Left lung (tissue), 10 donors: ENCODE data around the gene BANP. TPM values are rescaled to one million over a fixed set of nuclear protein-coding genes. Genes with fewer than 3 reads are reported as not detected.

Source experiments
- ATAC-seq: fragments of 200-7000 bp; cut with Tn5 transposase; one replicate; pipeline ENCODE4 v1.9.1; 2020; ENCODE audit warnings: moderate library complexity
- DNase-seq, 4 donors: peaks; one replicate each; pipeline ENCODE4 v3.0.0-alpha.2; 2013 to 2020
- H3K27ac ChIP-seq, 2 donors: fragments of 200-600 bp; sonication (generic) in 1 of 2; one replicate each; pipeline versions ENCODE4 v1.5.0 to v1.8.0; 2020 to 2021
- H3K27me3 ChIP-seq, 2 donors: fragments of 200-600 bp; sonication (generic) in 1 of 2; one replicate each; pipeline versions ENCODE4 v1.5.0 to v1.8.0; 2020 to 2021
- H3K36me3 ChIP-seq, 2 donors: fragments of 200-600 bp; sonication (generic) in 1 of 2; one replicate each; pipeline versions ENCODE4 v1.5.0 to v1.8.0; 2020 to 2021
- H3K4me1 ChIP-seq, 2 donors: fragments of 200-600 bp; one replicate each; pipeline ENCODE4 v1.8.0; 2021
- H3K4me3 ChIP-seq, 2 donors: fragments of 200-600 bp; sonication (generic) in 1 of 2; one replicate each; pipeline versions ENCODE4 v1.5.0 to v1.8.0; 2020 to 2021; ENCODE audit warnings: mild to moderate bottlenecking in 1 of 2
- H3K9me3 ChIP-seq, 2 donors: fragments of 200-600 bp; sonication (generic) in 1 of 2; one replicate each; pipeline versions ENCODE4 v1.5.0 to v1.8.0; 2020 to 2021
- intact Hi-C, 2 donors: fragments of 100-400 bp; cut with DNase I; formaldehyde crosslinking; loops; one replicate each; pipeline versions ENCODE4 v1.11.2 to v1.14.2; 2022
- polyA plus RNA-seq, 6 donors: library from polyadenylated mRNA; unstranded; fragments of 120-200 nt; gene quantifications; one replicate each; pipeline ENCODE4 v1.2.1, GENCODE V29; 2013; ENCODE audit not compliant: insufficient read length in 6 of 6
- total RNA-seq, 2 donors: library from RNA; stranded (reverse); fragmentation: NEBNext Ultra II Directional; extraction: Animal tissue kit (Norgen Biotek cat#: 25700); gene quantifications; one replicate each; pipeline ENCODE4 v1.2.1, GENCODE V29; 2021
- TF ChIP-seq, protein P1 (sequence below), 2 donors: fragments of 200-600 bp; sonication (generic) in 1 of 2; IDR thresholded peaks; one replicate each; pipeline versions ENCODE4 v1.5.0 to v1.8.0; 2021; ENCODE audit warnings: antibody characterized with exemption in 2 of 2
- donor health status: DM: no; HTN: yes; CAD: no.
- donor health status: DM: no; HTN: no; CAD: no.

Gene BANP
- total and polyA plus RNA-seq, 8 donors = 19.3 to 35.9 (median 23.8) TPM

DNA sequence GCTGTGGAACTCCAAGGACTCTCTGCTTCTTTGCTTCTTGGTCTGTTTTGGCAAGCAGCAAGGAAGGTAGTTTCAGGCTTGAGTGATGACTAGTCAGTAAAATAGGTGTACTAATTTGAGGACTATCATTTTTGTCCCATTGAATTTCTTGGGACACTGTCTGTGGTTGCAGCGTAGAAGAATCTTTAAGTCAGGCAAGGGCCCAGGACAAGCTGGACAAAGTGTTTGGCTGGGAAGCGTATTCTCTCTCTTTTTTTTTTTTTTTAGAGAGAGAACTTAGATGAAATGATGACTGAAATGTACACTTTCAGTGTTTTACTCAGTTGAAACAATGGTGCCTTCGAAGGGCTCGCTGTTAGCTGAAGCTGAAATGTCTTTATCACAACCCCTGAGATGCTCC is 105.0 kb downstream of the BANP start:
- Histone ChIP-seq H3K4me3 (no peak overlapping the region), H3K4me1 (no peaks in the 10 kb centered on the region), H3K36me3 (peaks cover 0 to 64% of the 10 kb centered on the region in 2 donors), H3K9me3 (no peaks in the 10 kb centered on the region), H3K27me3 (no peaks in the 10 kb centered on the region), H3K27ac (no peak overlapping the region)
- intact Hi-C loops = no loop called here
- DNase-seq = no peak
- TF ChIP-seq, protein P1, sequence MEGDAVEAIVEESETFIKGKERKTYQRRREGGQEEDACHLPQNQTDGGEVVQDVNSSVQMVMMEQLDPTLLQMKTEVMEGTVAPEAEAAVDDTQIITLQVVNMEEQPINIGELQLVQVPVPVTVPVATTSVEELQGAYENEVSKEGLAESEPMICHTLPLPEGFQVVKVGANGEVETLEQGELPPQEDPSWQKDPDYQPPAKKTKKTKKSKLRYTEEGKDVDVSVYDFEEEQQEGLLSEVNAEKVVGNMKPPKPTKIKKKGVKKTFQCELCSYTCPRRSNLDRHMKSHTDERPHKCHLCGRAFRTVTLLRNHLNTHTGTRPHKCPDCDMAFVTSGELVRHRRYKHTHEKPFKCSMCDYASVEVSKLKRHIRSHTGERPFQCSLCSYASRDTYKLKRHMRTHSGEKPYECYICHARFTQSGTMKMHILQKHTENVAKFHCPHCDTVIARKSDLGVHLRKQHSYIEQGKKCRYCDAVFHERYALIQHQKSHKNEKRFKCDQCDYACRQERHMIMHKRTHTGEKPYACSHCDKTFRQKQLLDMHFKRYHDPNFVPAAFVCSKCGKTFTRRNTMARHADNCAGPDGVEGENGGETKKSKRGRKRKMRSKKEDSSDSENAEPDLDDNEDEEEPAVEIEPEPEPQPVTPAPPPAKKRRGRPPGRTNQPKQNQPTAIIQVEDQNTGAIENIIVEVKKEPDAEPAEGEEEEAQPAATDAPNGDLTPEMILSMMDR (IDR thresholded peaks at IDR 0.05) = no peak
- ATAC-seq = no peak

DNA sequence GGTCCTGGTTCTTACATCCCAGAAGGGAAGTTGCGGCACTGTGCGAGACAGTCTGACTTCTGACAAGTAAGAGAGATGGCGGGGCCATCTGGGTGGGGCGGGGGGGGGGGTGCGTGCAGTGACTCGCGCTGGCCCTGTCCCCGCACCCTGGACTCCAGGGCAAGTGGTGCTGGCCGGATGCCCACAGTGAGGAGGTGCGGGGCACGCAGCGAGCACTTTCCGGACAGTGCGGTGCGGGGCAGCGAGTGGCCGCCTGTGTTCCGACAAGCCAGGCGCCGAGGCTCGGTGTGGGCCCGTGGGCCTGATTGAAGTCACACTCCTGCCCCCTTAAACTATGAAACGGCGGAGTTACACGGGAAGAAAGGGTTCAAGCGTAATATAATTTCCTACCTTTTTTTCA is 106.4 kb downstream of the BANP start:
- Histone ChIP-seq H3K27me3 (no peaks in the 10 kb centered on the region), H3K4me3 (no peak overlapping the region), H3K4me1 (no peaks in the 10 kb centered on the region), H3K36me3 (peaks cover 0 to 59% of the 10 kb centered on the region in 2 donors), H3K9me3 (no peaks in the 10 kb centered on the region), H3K27ac (no peak overlapping the region)
- DNase-seq (peak in 1 of 4 donors; percentile 63), ATAC-seq (no peak)
- intact Hi-C loops = no loop called here
- TF ChIP-seq, protein P1 (IDR thresholded peaks at IDR 0.05) = no peak

DNA sequence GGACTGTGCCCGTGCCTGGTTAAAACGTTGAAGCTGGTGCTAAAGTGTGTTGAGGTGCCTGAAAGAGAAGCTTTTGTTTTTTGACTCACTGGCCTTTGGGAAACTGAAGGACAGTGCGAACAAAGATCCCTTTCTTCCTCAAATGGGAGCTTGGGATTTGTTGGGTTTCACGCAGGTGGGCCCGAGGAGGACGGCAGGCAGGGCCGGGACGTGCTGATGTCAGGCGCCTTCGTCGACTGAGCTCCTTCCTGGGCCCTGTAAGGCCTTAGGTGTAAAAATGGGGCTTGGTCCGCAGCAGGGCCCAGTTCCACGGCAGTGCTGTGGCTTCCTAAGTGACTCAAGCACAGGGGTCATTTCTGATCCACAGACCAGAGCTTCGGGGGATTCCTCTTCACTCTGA is 106.9 kb downstream of the BANP start:
- H3K9me3 ChIP-seq = no peaks in the 10 kb centered on the region
- intact Hi-C loops = no loop called here
- ATAC-seq = no peak
- H3K36me3 ChIP-seq = peaks cover 0 to 61% of the 10 kb centered on the region in 2 donors
- no peaks in the 10 kb centered on the region for H3K4me1 ChIP-seq
- DNase-seq = peak in 1 of 4 donors; percentile 57
- H3K27me3 ChIP-seq = no peaks in the 10 kb centered on the region
- H3K4me3 ChIP-seq = no peak overlapping the region
- TF ChIP-seq, protein P1 (IDR thresholded peaks at IDR 0.05) = no peak
- no peak overlapping the region for H3K27ac ChIP-seq

DNA sequence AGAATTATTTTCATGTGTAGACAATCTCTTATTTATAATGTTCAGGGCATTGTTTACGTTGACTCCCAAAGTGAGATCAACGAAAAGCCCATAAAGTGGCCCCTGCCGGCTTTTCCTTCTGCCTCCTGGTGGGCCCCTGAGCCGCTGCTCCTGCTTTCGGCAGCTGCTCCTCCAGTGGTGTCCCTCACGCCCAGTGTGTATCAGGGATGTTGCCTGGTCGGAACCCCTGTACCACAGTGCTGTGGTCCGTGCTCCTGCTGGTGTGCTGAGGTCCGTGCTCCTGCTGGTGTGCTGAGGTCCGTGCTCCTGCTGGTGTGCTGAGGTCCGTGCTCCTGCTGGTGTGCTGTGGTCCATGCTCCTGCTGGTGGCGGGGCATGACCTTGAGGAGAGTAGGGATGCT is 107.6 kb downstream of the BANP start:
- Histone ChIP-seq H3K4me3 (no peak overlapping the region), H3K27me3 (no peaks in the 10 kb centered on the region)
- no peak for ATAC-seq

DNA sequence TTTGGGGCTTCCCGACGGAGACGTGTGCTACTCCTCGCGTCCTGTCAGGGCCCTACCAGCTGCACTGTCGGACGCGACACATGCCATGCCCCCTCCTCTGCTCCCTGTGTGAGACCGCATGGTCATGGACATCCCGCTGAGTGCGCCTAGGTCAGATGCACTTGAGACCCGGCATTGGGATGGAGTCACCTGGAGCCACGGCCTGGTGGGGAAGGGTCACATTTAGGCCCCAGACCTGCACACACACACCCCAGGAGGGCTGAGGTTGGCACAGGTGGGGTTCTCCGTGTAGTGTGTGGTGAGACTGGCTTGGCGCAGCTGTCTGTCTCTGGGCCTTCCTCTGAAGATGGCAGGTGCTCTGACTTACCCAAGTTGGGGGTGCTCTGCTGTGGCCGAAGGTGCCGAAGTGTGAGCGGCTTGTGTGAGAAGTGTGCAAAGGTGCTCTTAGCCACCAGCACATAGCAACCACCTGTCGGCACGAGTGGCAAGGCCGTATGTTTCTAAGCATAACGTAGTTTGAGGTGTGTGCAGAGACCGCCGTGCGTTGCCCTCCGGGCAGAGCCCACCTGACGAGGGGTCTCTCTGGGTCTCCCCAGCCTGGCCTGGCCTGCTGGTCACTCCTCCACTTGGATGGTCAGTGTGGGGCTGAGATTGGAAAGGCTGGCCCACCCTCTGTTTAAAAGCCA is 108.6 kb downstream of the BANP start:
- no peak overlapping the region for H3K4me3 ChIP-seq
- H3K9me3 ChIP-seq = no peaks in the 10 kb centered on the region
- no peak overlapping the region for H3K27ac ChIP-seq
- H3K4me1 ChIP-seq = no peaks in the 10 kb centered on the region
- intact Hi-C loops = no loop called here
- H3K27me3 ChIP-seq = no peaks in the 10 kb centered on the region
- ATAC-seq (no peak), DNase-seq (peak in 1 of 4 donors; percentile 63)
- TF ChIP-seq, protein P1 (IDR thresholded peaks at IDR 0.05) = no peak
- H3K36me3 ChIP-seq = peaks cover 0 to 76% of the 10 kb centered on the region in 2 donors

More for the DNA sequence above, 107.6 kb downstream of the BANP start:
- DNase-seq = peak in 1 of 4 donors; percentile 57
- no peak overlapping the region for H3K27ac ChIP-seq
- H3K9me3 ChIP-seq = no peaks in the 10 kb centered on the region
- H3K4me1 ChIP-seq = no peaks in the 10 kb centered on the region
- intact Hi-C loops = no loop called here
- TF ChIP-seq, protein P1 (IDR thresholded peaks at IDR 0.05) = no peak
- peaks cover 0 to 68% of the 10 kb centered on the region in 2 donors for H3K36me3 ChIP-seq
